GM12878 (cell line): ENCODE measurements around the gene GMDS.

Source experiments
- ATF2 ChIP-seq: IDR thresholded peaks from 2 replicates; pipeline ENCODE4 v1.6.1; 2012; ENCODE audit warnings: low read length, inconsistent platforms
- BHLHE40 ChIP-seq, 2 experiments: fragments of 450-650 bp in 1 of 2; IDR thresholded peaks; 2 replicates each; pipeline ENCODE4 v1.6.1; 2011 to 2017; ENCODE audit warnings: low read depth in 2 of 2, borderline replicate concordance in 1 of 2, improper control_type of control experiment in 1 of 2, low read length in 1 of 2, mild to moderate bottlenecking in 1 of 2
- CTCF ChIP-seq, 3 experiments: IDR thresholded peaks in 2 of 3; conservative IDR thresholded peaks in 1 of 3; 2 replicates each; pipeline ENCODE4 v1.5.1; 2011; ENCODE audit warnings: low read depth in 3 of 3, low read length in 3 of 3, mild to moderate bottlenecking in 3 of 3, control low read depth in 2 of 3, moderate library complexity in 2 of 3, inconsistent platforms in 1 of 3, mixed read lengths in 1 of 3; ENCODE audit not compliant: control insufficient read depth in 2 of 3, insufficient read depth in 1 of 3; ENCODE audit errors: extremely low read depth in 1 of 3
- NR2C2 ChIP-seq: IDR thresholded peaks from 2 replicates; pipeline ENCODE4 v1.6.1; 2011; ENCODE audit warnings: borderline replicate concordance, low read depth; ENCODE audit not compliant: control insufficient read depth, insufficient read length
- PBX3 ChIP-seq: IDR thresholded peaks from 2 replicates; pipeline ENCODE4 v1.6.1; 2011; ENCODE audit warnings: mild to moderate bottlenecking, low read depth, low read length, moderate library complexity; ENCODE audit not compliant: insufficient replicate concordance
- POLR2A ChIP-seq: IDR thresholded peaks from 2 replicates; pipeline ENCODE4 v1.6.1; 2011; ENCODE audit warnings: low read depth, mild to moderate bottlenecking, low read length
- POLR2AphosphoS5 ChIP-seq: IDR thresholded peaks from 2 replicates; pipeline ENCODE4 v1.6.1; 2011; ENCODE audit warnings: mild to moderate bottlenecking, low read length, inconsistent platforms
- RAD51 ChIP-seq: fragments of 450-650 bp; IDR thresholded peaks from 2 replicates; pipeline ENCODE4 v1.6.1; 2016; ENCODE audit warnings: moderate library complexity, mild to moderate bottlenecking, inconsistent platforms
- USF2 ChIP-seq: IDR thresholded peaks from 2 replicates; pipeline ENCODE4 v1.6.1; 2011; ENCODE audit warnings: low read depth, low read length, improper control_type of control experiment, borderline replicate concordance
- ZNF687 ChIP-seq: fragments of 450-650 bp; IDR thresholded peaks from 2 replicates; pipeline ENCODE4 v1.6.1; 2017; ENCODE audit warnings: mild to moderate bottlenecking, moderate library complexity

- TF ChIP-seq ATF2 (no peak), RAD51 (no peak), NR2C2 (no peak), USF2 (no peak), CTCF (IDR thresholded peaks at IDR 0.05 in 2 of 3, conservative IDR thresholded peaks at IDR 0.05 in 1 of 3; ENCODE audit: control insufficient read depth in 2 of 3, extremely low read depth in 1 of 3, insufficient read depth in 1 of 3, low read depth in 3 of 3, low read length in 3 of 3) (no peak), POLR2AphosphoS5 (no peak), ZNF687 (no peak), BHLHE40 (IDR thresholded peaks at IDR 0.05; ENCODE audit: borderline replicate concordance in 1 of 2, low read depth in 2 of 2, low read length in 1 of 2) (no peak), PBX3 (no peak), POLR2A (no peak)
Observed at GRCh38 chr6:1636272-1636825, 609.1 kb downstream of the GMDS start.
